ENCODE data around the gene STH.

Gene STH

GRCh38 chr17:45967378-45967777, 31.7 kb upstream of the STH start:
- DNase-seq (no peak), ATAC-seq (no peak)

- ATAC-seq (no peak), DNase-seq (no peak)
Observed at GRCh38 chr17:45968732-45969131, 30.3 kb upstream of the STH start.

DNA sequence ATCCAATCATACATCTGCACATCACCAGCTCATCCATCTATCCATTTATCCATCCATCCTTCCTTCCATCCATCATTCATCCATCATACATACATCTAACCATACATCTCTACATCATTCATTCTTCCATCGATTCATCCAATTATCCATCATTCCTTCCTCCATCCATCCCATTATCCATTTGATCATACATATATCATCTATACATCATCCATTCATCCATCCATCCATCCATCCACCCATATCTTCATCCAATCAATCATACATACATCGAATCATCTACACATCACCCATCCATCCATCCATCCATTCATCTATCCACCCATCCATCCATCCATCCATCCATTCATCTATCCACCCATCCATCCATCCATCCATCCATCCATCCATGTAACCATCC, 29.3 kb upstream of the STH start:
- no peak for ATAC-seq
- no peak for DNase-seq

DNA sequence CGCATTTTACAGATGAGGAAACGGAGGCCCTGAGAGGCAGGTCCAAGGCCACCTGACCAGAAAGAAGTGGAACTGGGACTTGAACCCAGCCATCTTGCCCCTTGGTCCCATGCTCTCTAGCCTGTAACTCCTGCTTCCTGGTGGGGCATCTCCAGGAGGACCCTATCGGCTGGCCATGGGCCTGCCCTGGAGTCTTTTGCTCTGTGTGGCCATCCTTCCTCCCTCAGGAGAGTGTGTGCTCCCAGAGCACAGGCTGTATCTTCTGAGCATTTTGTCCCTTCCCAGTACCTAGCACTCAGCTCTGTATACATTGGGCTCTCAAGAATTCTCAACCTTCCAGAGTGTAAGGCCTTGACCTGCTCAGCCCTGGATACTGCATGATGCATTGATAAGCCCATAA, 28.4 kb upstream of the STH start:
- ATAC-seq, result no peak

DNA sequence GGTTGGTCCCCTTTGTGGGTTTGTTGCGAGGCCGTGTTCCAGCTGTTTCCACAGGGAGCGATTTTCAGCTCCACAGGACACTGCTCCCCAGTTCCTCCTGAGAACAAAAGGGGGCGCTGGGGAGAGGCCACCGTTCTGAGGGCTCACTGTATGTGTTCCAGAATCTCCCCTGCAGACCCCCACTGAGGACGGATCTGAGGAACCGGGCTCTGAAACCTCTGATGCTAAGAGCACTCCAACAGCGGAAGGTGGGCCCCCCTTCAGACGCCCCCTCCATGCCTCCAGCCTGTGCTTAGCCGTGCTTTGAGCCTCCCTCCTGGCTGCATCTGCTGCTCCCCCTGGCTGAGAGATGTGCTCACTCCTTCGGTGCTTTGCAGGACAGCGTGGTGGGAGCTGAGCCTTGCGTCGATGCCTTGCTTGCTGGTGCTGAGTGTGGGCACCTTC, 27.3 kb upstream of the STH start:
- no peak for DNase-seq
- no peak for ATAC-seq

More for the DNA sequence above, 28.4 kb upstream of the STH start:
- DNase-seq, result no peak

DNA sequence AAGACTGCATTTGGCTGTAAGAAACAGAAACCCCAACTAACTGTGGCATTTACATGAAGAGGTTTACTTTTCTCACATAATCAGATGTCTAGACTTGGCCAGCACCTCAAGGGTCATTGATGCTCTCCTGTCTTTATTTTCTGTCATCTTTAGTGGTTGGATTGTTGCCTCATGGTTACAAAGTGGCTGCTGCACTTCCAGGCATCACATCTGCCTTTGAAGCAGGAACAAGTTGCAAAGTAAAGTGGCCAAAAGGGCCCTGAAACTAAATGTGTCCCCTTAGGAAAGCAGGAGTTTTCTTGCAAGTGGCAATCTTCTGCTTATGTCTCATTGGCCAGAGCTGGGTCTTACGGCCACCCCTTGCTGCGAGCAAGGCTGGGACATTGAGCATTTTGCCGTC, 26.5 kb upstream of the STH start:
- no peak for DNase-seq
- ATAC-seq, result no peak

GRCh38 chr17:45973099-45973780, 25.8 kb upstream of the STH start:
- DNase-seq (no peak), ATAC-seq (no peak)

- no peak for ATAC-seq
- DNase-seq, result no peak
Observed at GRCh38 chr17:45973946-45974859, 24.8 kb upstream of the STH start.

DNA sequence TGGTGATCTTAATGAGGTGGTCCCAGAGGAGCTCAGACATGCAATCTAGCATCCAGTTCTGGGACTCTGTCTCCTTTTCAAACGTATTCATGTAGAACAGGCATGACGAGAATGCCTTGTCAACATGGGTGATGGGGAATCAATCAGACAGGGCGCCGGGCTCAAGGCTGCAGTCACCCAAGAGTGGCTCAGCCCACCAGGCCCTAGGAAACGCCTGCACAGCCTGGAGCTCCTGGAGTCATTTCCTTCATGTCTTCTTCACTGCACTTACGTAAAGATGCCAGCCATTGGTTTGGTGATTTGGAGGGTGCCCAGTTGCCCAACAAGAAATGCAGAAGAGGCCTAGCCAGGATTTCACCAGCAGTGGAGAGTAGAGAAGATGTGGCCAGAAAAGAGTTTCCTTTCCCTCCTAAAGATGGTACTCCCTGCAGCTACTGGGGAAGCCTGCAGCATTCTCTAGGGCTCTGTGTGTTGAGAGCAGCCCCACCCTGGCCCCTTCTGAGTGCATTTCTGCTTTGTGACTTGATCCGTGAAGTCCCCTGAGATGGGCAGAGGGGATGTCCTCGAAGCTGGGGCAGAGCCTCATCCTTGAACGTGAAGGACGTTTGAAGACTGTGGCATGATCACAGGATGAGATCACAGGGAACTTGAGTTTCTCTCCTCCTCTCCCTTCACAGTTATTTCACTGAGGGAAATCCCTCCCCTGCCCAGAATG, 24.0 kb upstream of the STH start:
- peak; percentile 45 for ATAC-seq
- no peak for DNase-seq

- DNase-seq, result no peak
- ATAC-seq, result no peak
Observed at GRCh38 chr17:45975640-45976295, 23.3 kb upstream of the STH start.

GRCh38 chr17:45976391-45976754, 22.7 kb upstream of the STH start:
- DNase-seq (no peak), ATAC-seq (no peak)

GRCh38 chr17:45976755-45977505, 22.1 kb upstream of the STH start:
- ATAC-seq (no peak), DNase-seq (no peak)

DNA sequence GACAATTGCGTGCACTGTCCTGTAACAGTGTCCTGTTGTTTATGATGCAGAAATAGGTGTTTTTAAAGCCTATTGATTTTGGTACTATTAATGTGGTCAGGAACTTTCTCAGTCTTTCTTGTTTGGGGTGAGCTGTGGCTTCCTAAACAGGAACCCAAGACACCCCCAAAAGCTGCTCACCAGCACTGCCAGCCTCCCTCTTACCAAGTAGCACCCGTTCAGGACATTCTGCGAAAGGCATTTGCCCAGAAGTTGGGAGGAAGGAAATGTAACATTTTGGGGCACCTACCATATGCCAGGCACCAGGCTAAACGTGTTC, 21.6 kb upstream of the STH start:
- no peak for DNase-seq

DNA sequence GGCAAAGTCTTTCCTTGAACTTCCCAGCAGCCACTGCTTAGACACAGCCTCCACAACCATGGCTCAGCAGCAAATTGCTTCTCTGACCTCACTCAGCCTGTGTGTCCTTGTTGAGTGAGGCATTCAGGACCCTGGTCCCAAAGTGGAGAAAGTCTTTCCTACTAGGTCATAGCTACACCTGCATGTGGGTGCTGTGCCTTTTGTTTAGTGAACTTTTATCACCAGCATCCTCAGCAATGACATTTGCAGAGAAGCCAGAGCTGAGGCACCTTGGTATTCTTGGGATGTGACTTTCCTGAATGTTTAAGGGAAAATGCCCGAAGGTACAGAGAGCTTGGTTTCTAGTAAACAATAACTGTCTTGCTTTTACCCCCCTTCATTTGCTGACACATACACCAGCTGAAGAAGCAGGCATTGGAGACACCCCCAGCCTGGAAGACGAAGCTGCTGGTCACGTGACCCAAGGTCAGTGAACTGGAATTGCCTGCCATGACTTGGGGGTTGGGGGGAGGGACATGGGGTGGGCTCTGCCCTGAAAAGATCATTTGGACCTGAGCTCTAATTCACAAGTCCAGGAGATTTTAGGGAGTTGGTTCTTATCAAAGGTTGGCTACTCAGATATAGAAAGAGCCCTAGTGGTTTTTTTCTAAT, 20.9 kb upstream of the STH start:
- ATAC-seq (no peak), DNase-seq (no peak)

More for the DNA sequence above, 21.6 kb upstream of the STH start:
- ATAC-seq, result no peak

- ATAC-seq (no peak), DNase-seq (no peak)
Observed at GRCh38 chr17:45979137-45979536, 19.9 kb upstream of the STH start.

DNA sequence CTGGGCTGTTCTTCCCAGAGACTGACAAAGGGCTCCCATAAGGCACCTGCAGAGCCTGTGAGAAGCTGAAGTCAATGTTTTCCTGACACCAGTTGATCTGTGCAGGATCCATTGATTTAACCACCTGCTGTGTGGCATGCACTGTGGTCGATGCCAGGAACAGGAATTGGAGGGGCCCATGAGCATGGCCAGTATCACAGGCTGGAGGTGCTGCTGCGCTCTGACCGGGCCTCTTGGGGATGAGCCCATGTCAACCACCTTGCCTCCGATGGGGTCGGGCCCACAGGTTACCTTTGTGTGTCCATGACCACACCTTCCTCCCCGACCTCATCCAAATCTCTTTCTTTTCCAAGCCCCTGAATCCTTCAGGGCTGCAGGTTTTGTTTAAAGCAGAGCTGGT, 18.2 kb upstream of the STH start:
- ATAC-seq (no peak), DNase-seq (no peak)

GRCh38 chr17:45981306-45981705, 17.7 kb upstream of the STH start:
- ATAC-seq, result no peak
- DNase-seq, result no peak

DNA sequence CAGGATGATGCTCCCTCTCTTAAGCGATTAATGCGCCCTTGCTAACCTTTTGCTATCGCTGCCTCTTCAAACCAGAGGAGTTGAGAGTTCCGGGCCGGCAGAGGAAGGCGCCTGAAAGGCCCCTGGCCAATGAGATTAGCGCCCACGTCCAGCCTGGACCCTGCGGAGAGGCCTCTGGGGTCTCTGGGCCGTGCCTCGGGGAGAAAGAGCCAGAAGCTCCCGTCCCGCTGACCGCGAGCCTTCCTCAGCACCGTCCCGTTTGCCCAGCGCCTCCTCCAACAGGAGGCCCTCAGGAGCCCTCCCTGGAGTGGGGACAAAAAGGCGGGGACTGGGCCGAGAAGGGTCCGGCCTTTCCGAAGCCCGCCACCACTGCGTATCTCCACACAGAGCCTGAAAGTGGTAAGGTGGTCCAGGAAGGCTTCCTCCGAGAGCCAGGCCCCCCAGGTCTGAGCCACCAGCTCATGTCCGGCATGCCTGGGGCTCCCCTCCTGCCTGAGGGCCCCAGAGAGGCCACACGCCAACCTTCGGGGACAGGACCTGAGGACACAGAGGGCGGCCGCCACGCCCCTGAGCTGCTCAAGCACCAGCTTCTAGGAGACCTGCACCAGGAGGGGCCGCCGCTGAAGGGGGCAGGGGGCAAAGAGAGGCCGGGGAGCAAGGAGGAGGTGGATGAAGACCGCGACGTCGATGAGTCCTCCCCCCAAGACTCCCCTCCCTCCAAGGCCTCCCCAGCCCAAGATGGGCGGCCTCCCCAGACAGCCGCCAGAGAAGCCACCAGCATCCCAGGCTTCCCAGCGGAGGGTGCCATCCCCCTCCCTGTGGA, 16.0 kb upstream of the STH start:
- no peak for DNase-seq
- no peak for ATAC-seq

GRCh38 chr17:45983614-45984310, 15.3 kb upstream of the STH start:
- ATAC-seq (no peak), DNase-seq (no peak)

- ATAC-seq (no peak), DNase-seq (no peak)
Observed at GRCh38 chr17:45984368-45984767, 14.7 kb upstream of the STH start.

Measured in stimulated activated naive CD8-positive, alpha-beta T cell treated with anti-CD3 and anti-CD28 coated beads, Interleukin-15, Interleukin-2, amounts not matched to agents 100 U/mL and 50 U/mL, for 24 hours (primary cell).